ENCODE results near the gene PTPN20.
"Not testable (repeated sequence)": the region's sequence is repeated elsewhere in the genome, so short reads cannot be mapped to it uniquely, and the experiment has no call there.

PTPN20 gene

GRCh38 chr10:46960742-46961141 is 49.5 kb downstream of the PTPN20 start:
- not testable (repeated sequence) for DNase-seq (ENCODE audit: low read depth)

GRCh38 chr10:46963356-46963755 is 52.1 kb downstream of the PTPN20 start:
- not testable (repeated sequence) for DNase-seq (ENCODE audit: low read depth)

GRCh38 chr10:46967013-46967412 is 55.8 kb downstream of the PTPN20 start:
- not testable (repeated sequence) for DNase-seq (ENCODE audit: low read depth)

GRCh38 chr10:46980223-46980622 is 69.0 kb downstream of the PTPN20 start:
- DNase-seq (ENCODE audit: low read depth) = not testable (repeated sequence)

- not testable (repeated sequence) for DNase-seq (ENCODE audit: low read depth)
Measured at GRCh38 chr10:46987233-46987924, 76.2 kb downstream of the PTPN20 start.

- DNase-seq (ENCODE audit: low read depth) = no peak
Measured at GRCh38 chr10:46992803-46993561, 81.8 kb downstream of the PTPN20 start.

GRCh38 chr10:46995234-46995633 is 84.0 kb downstream of the PTPN20 start:
- DNase-seq (ENCODE audit: low read depth) = no peak

GRCh38 chr10:46998192-46998591 is 87.0 kb downstream of the PTPN20 start:
- no peak for DNase-seq (ENCODE audit: low read depth)

- no peak for DNase-seq (ENCODE audit: low read depth)
Measured at GRCh38 chr10:46998595-46998994, 87.4 kb downstream of the PTPN20 start.

- no peak for DNase-seq (ENCODE audit: low read depth)
Measured at GRCh38 chr10:46999217-46999616, 88.0 kb downstream of the PTPN20 start.

GRCh38 chr10:47008769-47009168 is 97.5 kb downstream of the PTPN20 start:
- DNase-seq (ENCODE audit: low read depth) = no peak

- DNase-seq (ENCODE audit: low read depth) = no peak
Measured at GRCh38 chr10:47009215-47009838, 98.1 kb downstream of the PTPN20 start.

GRCh38 chr10:47010036-47010435 is 98.8 kb downstream of the PTPN20 start:
- no peak for DNase-seq (ENCODE audit: low read depth)

- DNase-seq (ENCODE audit: low read depth) = no peak
Measured at GRCh38 chr10:47012214-47012613, 101.0 kb downstream of the PTPN20 start.

GRCh38 chr10:47013507-47014154 is 102.4 kb downstream of the PTPN20 start:
- no peak for DNase-seq (ENCODE audit: low read depth)

- DNase-seq (ENCODE audit: low read depth) = no peak
Measured at GRCh38 chr10:47015404-47015803, 104.2 kb downstream of the PTPN20 start.

GRCh38 chr10:47016564-47016963 is 105.3 kb downstream of the PTPN20 start:
- DNase-seq (ENCODE audit: low read depth) = no peak

GRCh38 chr10:47018026-47018735 is 107.0 kb downstream of the PTPN20 start:
- no peak for DNase-seq (ENCODE audit: low read depth)

GRCh38 chr10:47019155-47020145 is 108.2 kb downstream of the PTPN20 start:
- no peak for DNase-seq (ENCODE audit: low read depth)

GRCh38 chr10:47020471-47020870 is 109.2 kb downstream of the PTPN20 start:
- DNase-seq (ENCODE audit: low read depth) = no peak

GRCh38 chr10:47021850-47022249 is 110.6 kb downstream of the PTPN20 start:
- no peak for DNase-seq (ENCODE audit: low read depth)
